ENCODE results near the gene MYCL. TPM values are rescaled to one million over a fixed set of nuclear protein-coding genes. Genes with fewer than 3 reads are reported as not detected.

The MYCL gene
- total RNA-seq, 1 experiment from 2014 or later: 18.4 TPM

GRCh38 chr1:39852214-39852791 is 49.4 kb downstream of the MYCL start:
- Histone ChIP-seq H3K9ac (ENCODE audit: extremely low read depth, insufficient read length, low read length) (no peak overlapping the region), H2BK15ac (ENCODE audit: low read depth, low read length) (no peak overlapping the region), H2BK120ac (ENCODE audit: low read depth, low read length, poor library complexity, severe bottlenecking) (no peak overlapping the region), H4K5ac (ENCODE audit: insufficient read length, low read depth, low read length) (no peak overlapping the region), H2BK20ac (ENCODE audit: low read depth, low read length, poor library complexity, severe bottlenecking) (no peak overlapping the region), H3K56ac (ENCODE audit: insufficient read length, low read depth, low read length) (no peak overlapping the region), H2BK5ac (ENCODE audit: insufficient read length, low read length) (no peak overlapping the region), H3K27ac (ENCODE audit: insufficient read length, low read depth, low read length) (no peak overlapping the region), H2BK12ac (ENCODE audit: insufficient read length, low read depth, low read length) (no peak overlapping the region), H2AFZ (ENCODE audit: low read length) (no peak overlapping the region), H2AK5ac (ENCODE audit: insufficient read length, low read length) (no peak overlapping the region), H4K8ac (replicated peaks; ENCODE audit: insufficient read length, low read depth, low read length) (no peak overlapping the region), H4K91ac (ENCODE audit: insufficient read length, low read depth, low read length) (no peak overlapping the region), H3K4me1 (ENCODE audit: insufficient read depth, low read length) (no peaks in the 10 kb centered on the region), H4K20me1 (ENCODE audit: control insufficient read depth, insufficient read depth, insufficient read length) (no peaks in the 10 kb centered on the region), H3K27me3 (ENCODE audit: insufficient read depth, low read length) (no peaks in the 10 kb centered on the region), H3K4ac (ENCODE audit: low read depth, low read length) (no peak overlapping the region), H3T11ph (ENCODE audit: low read length) (no peak overlapping the region), H3K18ac (ENCODE audit: insufficient read length, low read depth, low read length) (no peak overlapping the region), H3K23ac (ENCODE audit: insufficient read length, low read depth, low read length) (no peak overlapping the region), H3K23me2 (ENCODE audit: insufficient read length, low read depth, low read length, poor library complexity, severe bottlenecking) (no peaks in the 10 kb centered on the region), H3K79me1 (ENCODE audit: insufficient read depth, low read depth, low read length, poor library complexity, severe bottlenecking) (peaks cover 8% of the 10 kb centered on the region), H3K14ac (ENCODE audit: insufficient read depth, low read length) (no peak overlapping the region), H3K79me2 (ENCODE audit: insufficient read depth, low read length) (no peaks in the 10 kb centered on the region), H3K4me2 (ENCODE audit: insufficient read depth, insufficient read length, low read length) (no peak overlapping the region), H3K9me3 (ENCODE audit: control insufficient read depth, low read depth, low read length) (no peaks in the 10 kb centered on the region)
- Mint-ChIP-seq H3K9me3 (no peaks in the 10 kb centered on the region), H3K27me3 (ENCODE audit: low read depth) (no peaks in the 10 kb centered on the region), H3K36me3 (ENCODE audit: insufficient read depth in 1 of 3, low read depth in 3 of 3) (peaks cover 8 to 50% (median 44%) of the 10 kb centered on the region in 3 experiments; a peak in 6 of 7 replicates), H3K4me3 (no peak overlapping the region), H3K4me1 (peaks cover 2 to 3% of the 10 kb centered on the region in 2 experiments; a peak in 3 of 4 replicates), H3K27ac (no peak overlapping the region)
- no CpG with 5 or more reads among the region's 5 CpGs for WGBS (ENCODE audit: extremely low coverage, insufficient read length, low lambda C conversion rate)
- no peak for DNase-seq
- no peak for TF ChIP-seq CTCF (conservative IDR thresholded peaks at IDR 0.05)
